Embryonic facial prominence (tissue), 1 donor: ENCODE measurements around the gene AVPR2.

ENCODE experiments used
- DNase-seq: peaks from one replicate; pipeline ENCODE4 v3.0.0-alpha.2; 2016; ENCODE audit errors: extremely low spot score

The AVPR2 gene

DNA sequence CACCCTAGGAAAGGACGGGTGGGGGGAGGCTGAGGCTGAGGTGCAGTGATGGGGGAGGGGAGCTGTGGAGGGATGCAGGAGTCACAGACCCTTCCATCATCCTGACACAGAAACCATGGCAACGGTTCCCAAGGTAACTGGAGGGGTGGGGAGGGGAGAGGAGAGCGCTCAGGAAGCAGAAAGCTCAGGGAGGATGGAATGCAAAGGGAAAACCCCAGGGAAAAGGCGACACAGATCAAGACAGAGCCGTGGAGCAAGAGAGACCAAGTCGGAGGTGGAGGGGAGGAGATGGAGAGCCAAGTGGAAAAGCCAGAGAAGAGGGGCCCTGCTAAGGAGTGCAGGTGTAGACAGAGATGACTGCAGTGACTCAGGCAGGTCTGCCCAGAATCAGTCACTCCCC lies 33.0 kb upstream of the AVPR2 start:
- no peak for DNase-seq

GRCh38 chrX:153871946-153872878 lies 32.3 kb upstream of the AVPR2 start:
- DNase-seq: no peak

- DNase-seq: no peak
Observed at GRCh38 chrX:153873282-153874084, 31.0 kb upstream of the AVPR2 start.

DNA sequence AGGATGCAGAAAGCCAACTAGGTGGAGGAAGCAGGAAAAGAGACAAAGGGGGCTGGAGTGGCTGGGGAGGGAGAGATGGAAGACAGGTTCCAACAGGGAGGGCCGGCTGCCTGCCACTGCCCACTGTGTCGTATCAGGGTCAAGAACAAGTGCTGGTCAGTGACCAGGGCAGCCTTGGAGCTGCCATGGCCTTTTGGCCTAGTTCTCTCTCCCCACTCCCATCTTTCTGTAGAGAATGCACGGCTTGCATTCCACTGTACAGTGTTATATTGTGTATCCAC lies 30.4 kb upstream of the AVPR2 start:
- DNase-seq: no peak

- DNase-seq: no peak
Observed at GRCh38 chrX:153874366-153875125, 29.9 kb upstream of the AVPR2 start.

GRCh38 chrX:153875391-153876111 lies 28.9 kb upstream of the AVPR2 start:
- DNase-seq: no peak

DNA sequence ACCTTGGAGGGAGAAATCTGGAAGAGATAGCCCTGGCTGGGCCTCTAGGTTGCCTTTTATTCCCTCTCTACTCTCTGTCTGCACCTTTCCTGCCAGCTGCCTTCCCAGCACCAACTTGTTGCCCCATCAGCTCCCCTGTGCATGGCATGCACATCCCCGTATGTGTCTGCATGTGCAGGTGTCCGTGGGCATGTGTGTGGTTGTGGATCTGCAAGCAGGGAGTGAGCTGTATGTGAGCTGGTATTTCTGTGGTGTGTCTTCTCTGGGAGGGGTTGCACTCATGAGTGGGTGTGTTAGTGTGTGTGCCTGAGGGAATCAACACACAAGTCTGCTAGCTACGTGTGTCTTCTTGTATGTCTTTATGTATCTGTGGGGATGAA lies 28.4 kb upstream of the AVPR2 start:
- DNase-seq: no peak

DNA sequence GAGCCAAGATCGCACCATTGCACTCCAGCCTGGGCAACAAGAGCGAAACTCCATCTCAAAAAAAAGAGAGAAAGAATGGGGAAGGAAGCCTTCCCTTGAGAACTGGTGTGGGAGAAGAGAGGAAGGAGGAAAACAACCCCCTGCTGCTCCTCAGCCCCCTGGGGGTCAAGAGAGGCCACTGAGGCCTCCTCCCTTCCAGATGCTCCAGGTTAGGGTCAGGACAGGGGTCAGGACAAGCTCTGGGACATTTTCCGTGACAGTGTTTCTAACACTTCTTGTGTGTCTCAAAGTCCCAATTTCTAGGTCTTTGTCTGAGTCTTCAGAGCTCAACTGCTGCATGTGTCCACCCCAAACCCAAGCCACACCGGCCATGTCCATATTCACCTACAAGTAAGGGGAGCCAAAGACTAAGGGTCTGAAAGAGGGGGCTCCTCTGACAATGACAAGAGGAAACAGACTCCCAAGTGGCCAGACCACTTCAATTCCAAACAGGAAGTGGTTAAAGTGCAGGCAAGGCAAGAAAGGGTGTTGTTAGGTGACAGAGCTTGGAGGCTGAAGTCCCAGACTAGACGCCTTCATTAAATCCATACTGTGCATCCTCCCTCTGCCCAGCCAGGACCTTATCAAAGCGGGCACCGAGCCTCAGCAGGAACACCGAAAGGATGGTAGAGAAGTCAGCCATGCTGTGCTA lies 26.8 kb upstream of the AVPR2 start:
- DNase-seq: no peak

GRCh38 chrX:153878345-153878744 lies 26.1 kb upstream of the AVPR2 start:
- no peak for DNase-seq

DNA sequence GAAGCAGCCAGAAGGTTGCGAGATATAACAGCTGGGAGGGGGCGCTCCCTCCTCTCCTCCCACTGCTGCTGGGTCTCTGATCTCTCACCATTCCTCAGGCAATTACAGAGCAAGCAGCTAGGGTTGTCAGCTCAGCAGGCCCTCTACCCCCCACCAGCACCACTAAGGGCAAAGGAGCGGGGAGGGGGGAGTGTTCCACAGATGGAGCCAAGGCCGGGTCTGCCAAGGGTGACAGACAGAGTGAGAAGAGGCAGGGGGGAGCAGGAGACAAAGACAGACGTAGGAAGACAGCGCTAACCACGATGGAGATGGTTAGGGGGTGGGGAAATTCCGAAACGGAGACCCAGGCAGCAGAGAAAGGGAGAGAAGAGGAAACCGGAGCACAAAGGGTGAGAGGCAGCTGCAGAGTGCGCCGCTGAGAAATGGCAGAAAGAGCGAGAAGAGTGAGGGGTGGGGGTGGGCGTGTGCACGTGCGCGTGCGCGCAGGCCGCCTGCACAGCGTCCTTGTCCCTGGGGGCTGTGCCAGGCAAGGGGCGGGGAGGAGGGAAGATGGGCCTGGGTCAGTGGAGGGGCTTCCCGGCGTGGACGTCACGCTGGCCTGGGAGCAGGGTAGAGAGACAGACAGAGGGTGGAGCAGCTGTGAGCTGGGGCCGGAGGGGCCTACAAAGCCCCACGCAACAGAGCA lies 25.4 kb upstream of the AVPR2 start:
- no peak for DNase-seq

GRCh38 chrX:153879741-153880439 lies 24.6 kb upstream of the AVPR2 start:
- no peak for DNase-seq

DNA sequence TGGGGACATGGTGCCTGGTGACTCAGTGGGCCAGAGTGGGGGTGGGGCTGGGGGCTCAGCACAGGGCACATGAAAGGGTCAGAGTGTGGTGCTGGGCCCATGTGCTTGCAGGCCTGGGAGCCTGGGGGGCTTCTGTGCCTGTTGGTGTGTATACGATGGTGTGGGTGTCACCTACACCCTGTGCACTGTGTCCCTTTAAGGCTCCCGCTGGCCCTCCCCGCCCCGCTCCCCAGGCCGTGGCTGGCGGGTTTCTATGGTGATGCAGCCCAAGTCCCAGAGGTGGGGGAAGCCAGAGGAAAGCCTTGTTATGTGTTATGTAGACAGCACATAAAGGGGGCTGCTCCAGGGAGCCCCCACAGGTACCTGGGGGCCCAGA lies 24.0 kb upstream of the AVPR2 start:
- DNase-seq: no peak

GRCh38 chrX:153881281-153881680 lies 23.2 kb upstream of the AVPR2 start:
- DNase-seq: no peak

DNA sequence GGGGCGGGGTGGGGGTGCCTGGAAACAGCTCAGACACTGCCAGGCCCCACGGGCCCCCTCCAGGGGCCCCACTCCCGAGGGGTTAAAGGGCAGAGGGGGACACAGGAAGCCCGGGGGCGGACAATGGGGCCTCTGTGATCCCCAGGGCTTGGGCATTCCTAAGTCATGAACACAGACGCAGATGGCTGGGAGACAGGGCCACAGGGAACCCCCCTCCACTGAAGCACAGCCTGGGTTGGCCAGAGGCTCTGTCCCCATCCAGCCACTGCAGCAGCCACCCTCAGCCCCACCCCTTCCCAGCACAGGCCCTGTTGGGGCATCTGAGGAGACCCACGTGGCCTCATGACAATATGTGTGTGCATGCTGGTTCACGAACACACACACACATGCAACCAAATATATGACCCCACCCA lies 22.4 kb upstream of the AVPR2 start:
- no peak for DNase-seq

DNA sequence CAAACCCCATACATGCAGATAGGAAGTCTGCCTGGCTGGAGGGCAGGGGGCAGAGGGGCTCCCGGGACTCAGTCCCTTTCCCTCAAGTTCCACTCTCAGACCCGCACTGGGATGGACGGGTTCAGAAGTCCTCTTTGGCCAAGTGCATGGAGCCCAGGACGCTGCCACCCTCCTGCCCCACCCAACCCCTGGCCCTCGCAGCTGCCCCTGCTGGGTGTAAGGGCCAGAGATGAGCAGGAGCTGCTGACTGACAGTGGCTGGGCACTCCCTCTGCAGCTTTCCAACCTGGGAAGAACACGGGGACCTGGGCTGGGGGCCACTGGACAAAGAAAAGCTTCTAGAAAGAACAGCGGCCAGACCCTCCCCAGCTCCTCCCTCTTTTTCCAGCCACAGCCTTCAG lies 21.9 kb upstream of the AVPR2 start:
- no peak for DNase-seq

DNA sequence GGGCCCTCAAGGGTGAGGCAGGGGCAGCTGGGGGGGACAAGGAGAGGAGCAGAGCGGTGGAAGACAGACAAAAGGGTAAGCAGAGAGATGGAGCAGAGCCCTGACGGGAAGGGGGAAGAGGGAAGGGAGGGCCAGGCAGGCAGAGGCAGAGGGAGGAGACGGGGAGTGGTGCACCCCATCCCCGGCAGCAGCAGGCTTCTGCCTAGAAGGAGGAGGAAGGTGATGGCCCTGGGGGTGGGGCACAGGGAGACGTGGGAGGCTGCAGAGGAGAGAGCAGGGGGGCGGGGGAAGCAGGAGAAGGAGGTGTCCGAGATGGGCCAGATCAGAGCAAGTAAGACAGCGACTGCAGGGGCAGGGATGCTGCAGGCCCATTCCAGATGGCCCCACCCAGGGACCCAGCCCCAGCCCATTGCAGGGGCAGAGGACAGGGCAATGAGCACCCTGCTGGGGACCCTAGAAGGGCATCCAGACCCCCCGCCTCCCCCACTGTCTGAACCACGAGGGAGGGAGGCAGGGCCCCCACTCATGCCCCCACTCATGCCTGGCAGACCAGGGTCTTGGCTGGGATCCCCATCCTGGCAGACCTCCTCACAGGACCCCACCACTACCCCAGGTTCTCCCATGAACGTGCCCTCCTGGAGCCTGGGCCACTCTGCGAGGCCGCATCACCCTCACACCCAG lies 21.2 kb upstream of the AVPR2 start:
- no peak for DNase-seq

- no peak for DNase-seq
Observed at GRCh38 chrX:153884136-153884535, 20.3 kb upstream of the AVPR2 start.

DNA sequence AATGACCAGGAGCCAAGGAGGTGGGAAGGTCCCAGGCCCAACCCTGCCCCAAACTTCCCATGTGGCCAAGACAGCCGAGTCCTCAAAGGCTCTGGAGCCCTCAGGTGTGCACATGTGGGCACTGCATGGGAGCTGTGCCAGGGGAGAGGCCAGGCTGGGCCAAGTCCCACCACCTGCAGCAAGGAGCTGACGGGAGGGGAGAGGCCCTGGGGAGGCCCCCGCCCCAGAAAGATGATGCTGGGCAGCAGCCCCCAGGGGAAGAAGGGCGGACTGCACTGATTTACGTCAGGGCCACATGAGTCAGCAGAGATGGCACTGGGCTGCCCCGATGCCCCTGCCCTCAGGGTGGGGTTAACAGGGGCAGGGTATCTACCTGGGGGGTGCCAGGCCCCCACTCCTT lies 19.9 kb upstream of the AVPR2 start:
- DNase-seq: no peak

GRCh38 chrX:153885208-153885787 lies 19.2 kb upstream of the AVPR2 start:
- DNase-seq: no peak
